Naive thymus-derived CD4-positive, alpha-beta T cell (primary cell): ENCODE measurements around the gene GRIK2. TPM values are rescaled to one million over a fixed set of nuclear protein-coding genes. Genes with fewer than 3 reads are reported as not detected.

Experiments used
- ATAC-seq: fragments of 150-1000 bp; cut with Tn5 transposase; 2 replicates; pipeline ENCODE4 v1.10.0; 2021; ENCODE audit warnings: mild to moderate bottlenecking, moderate library complexity
- CTCF ChIA-PET: fragments of 350-600 bp; sonication (Branson Sonifier 250); formaldehyde crosslinking; loops from one replicate; lab custom pipeline; 2021; ENCODE audit warnings: antibody characterized with exemption; lab: Charles Lee
- POLR2A ChIA-PET: fragments of 350-600 bp; sonication (Branson Sonifier 250); formaldehyde crosslinking; loops from one replicate; lab custom pipeline; 2021; ENCODE audit warnings: antibody characterized with exemption, inconsistent platforms; lab: Charles Lee
- DNase-seq, 9 donors: peaks; one replicate each; pipeline versions ENCODE4 v3.0.0 to v3.0.0-alpha.2; 2020 to 2022; ENCODE audit warnings: mixed read lengths in 1 of 9
- H3K27ac ChIP-seq: one replicate; pipeline ENCODE4 v1.7.0; 2013; ENCODE audit warnings: mild to moderate bottlenecking, low read depth, low read length, moderate library complexity
- H3K27me3 ChIP-seq, 2 donors: one replicate each; pipeline ENCODE4 v1.7.0; 2013; ENCODE audit warnings: low read length in 2 of 2, mild to moderate bottlenecking in 2 of 2, moderate library complexity in 2 of 2; ENCODE audit not compliant: control insufficient read depth in 2 of 2, insufficient read depth in 2 of 2
- H3K36me3 ChIP-seq, 3 experiments: 1 replicate in 2 of 3; 2 replicates in 1 of 3; pipeline ENCODE4 v1.7.0; 2013; ENCODE audit warnings: low read length in 3 of 3, mild to moderate bottlenecking in 3 of 3, moderate library complexity in 1 of 3; ENCODE audit not compliant: insufficient read depth in 3 of 3, control insufficient read depth in 2 of 3
- H3K4me1 ChIP-seq, 2 donors: one replicate each; pipeline ENCODE4 v1.7.0; 2013; ENCODE audit warnings: low read length in 2 of 2, mild to moderate bottlenecking in 2 of 2, moderate library complexity in 1 of 2; ENCODE audit not compliant: control insufficient read depth in 2 of 2, insufficient read depth in 2 of 2
- H3K4me3 ChIP-seq: 2 replicates; pipeline ENCODE4 v1.7.0; 2013; ENCODE audit warnings: mild to moderate bottlenecking, low read length
- H3K9me3 ChIP-seq, 3 experiments: 1 replicate in 2 of 3; 2 replicates in 1 of 3; pipeline ENCODE4 v1.7.0; 2013; ENCODE audit warnings: low read length in 3 of 3; ENCODE audit not compliant: control insufficient read depth in 2 of 3
- H3K27ac Mint-ChIP-seq, 9 donors: one replicate each; pipeline ENCODE4 v1.8.0; 2020 to 2022; ENCODE audit warnings: mixed read lengths in 9 of 9, mild to moderate bottlenecking in 8 of 9, moderate library complexity in 5 of 9, inconsistent platforms in 2 of 9
- H3K27me3 Mint-ChIP-seq, 5 donors: one replicate each; pipeline ENCODE4 v1.8.0; 2021 to 2022; ENCODE audit warnings: mixed read lengths in 5 of 5, mild to moderate bottlenecking in 1 of 5
- H3K36me3 Mint-ChIP-seq, 5 donors: one replicate each; pipeline ENCODE4 v1.8.0; 2020 to 2022; ENCODE audit warnings: mixed read lengths in 5 of 5, mild to moderate bottlenecking in 3 of 5, inconsistent platforms in 1 of 5
- H3K4me1 Mint-ChIP-seq, 7 donors: one replicate each; pipeline ENCODE4 v1.8.0; 2020 to 2022; ENCODE audit warnings: mixed read lengths in 7 of 7, mild to moderate bottlenecking in 3 of 7, inconsistent platforms in 1 of 7
- H3K4me3 Mint-ChIP-seq, 10 donors: one replicate each; pipeline ENCODE4 v1.8.0; 2020 to 2022; ENCODE audit warnings: mild to moderate bottlenecking in 10 of 10, mixed read lengths in 10 of 10, moderate library complexity in 6 of 10, inconsistent platforms in 2 of 10
- H3K9me3 Mint-ChIP-seq, 11 donors: one replicate each; pipeline ENCODE4 v1.8.0; 2020 to 2022; ENCODE audit warnings: mixed read lengths in 11 of 11, mild to moderate bottlenecking in 4 of 11, inconsistent platforms in 1 of 11, moderate library complexity in 1 of 11
- intact Hi-C, 2 donors: fragments of 100-400 bp; cut with micrococcal nuclease; formaldehyde crosslinking; loops; one replicate each; pipeline ENCODE4 v1.15.1; 2023
- polyA plus RNA-seq, 2 donors: library from polyadenylated mRNA; unstranded; fragments of 300-500 nt; fragmentation: Illumina TruSeq; gene quantifications; one replicate each; pipeline ENCODE4 v1.2.3, GENCODE V29; 2021
- total RNA-seq, 6 experiments: library from RNA in 5 of 6; stranded (reverse) in 5 of 6; gene quantifications; 1 replicate in 5 of 6; 2 replicates in 1 of 6; pipeline ENCODE4 v1.2.3 and lab custom pipeline; 2021 to 2026

The GRIK2 gene
- total and polyA plus RNA-seq, 7 experiments from 2014 or later, result 0.16 to 0.22 TPM; not detected in 5

DNA sequence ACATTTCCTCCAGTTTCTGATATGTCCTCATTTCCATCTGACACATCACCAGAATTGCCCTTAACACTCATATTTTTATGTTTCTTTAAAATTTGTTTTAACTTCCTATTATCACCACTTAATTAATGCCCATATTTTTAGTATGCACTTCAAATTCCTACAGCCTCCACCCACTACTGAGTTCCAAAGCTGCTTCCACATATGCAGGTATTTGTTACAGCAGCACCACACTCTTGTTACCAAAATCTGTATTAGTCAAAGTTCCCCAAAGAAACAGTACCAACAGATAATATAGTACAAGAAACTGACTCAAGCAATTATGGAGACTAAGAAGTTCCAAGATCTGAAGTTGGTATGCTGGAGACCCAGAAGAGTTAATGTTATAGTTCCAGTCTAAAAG, 340.4 kb downstream of the GRIK2 start:
- H3K27ac Mint-ChIP-seq, result no peak overlapping the region

DNA sequence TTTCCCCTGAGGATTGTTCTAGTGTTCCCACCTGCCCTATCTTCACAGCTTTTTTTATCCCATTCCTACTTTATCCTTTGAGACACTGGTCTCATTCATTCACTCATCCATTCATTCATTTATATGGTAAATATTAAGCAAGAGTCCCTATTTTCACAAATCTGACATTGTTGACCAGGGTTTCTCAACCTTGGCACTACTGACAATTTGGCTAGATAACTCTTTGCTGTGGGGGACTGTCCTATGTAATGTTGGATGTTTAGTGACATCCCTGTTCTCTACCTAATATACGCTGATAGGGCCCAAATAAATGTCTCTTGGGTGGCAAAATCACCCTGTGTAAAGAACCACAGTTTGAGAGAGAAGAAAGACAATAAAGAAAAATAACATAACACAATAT, 345.0 kb downstream of the GRIK2 start:
- H3K27ac Mint-ChIP-seq, result no peak overlapping the region
- DNase-seq (no peak), ATAC-seq (no peak)
- H3K9me3 Mint-ChIP-seq, result peaks cover 0 to 26% (median 5%) of the 10 kb centered on the region in 11 donors
- no peaks in the 10 kb centered on the region for H3K4me1 ChIP-seq
- CTCF ChIA-PET, result no interaction called here
- no peaks in the 10 kb centered on the region for H3K27me3 ChIP-seq
- no peak overlapping the region for H3K4me3 Mint-ChIP-seq
- H3K4me1 Mint-ChIP-seq, result peaks cover 0 to 1% (median 0%) of the 10 kb centered on the region in 7 donors
- H3K27me3 Mint-ChIP-seq, result no peaks in the 10 kb centered on the region
- H3K27ac ChIP-seq, result no peak overlapping the region
- intact Hi-C loops, result no loop called here
- H3K4me3 ChIP-seq, result no peak overlapping the region
- H3K36me3 Mint-ChIP-seq, result no peaks in the 10 kb centered on the region
- H3K9me3 ChIP-seq, result no peaks in the 10 kb centered on the region
- POLR2A ChIA-PET, result no interaction called here
- no peaks in the 10 kb centered on the region for H3K36me3 ChIP-seq

More for the DNA sequence above, 340.4 kb downstream of the GRIK2 start:
- Histone ChIP-seq H3K9me3 (no peaks in the 10 kb centered on the region), H3K4me1 (no peaks in the 10 kb centered on the region), H3K27ac (no peak overlapping the region), H3K27me3 (no peaks in the 10 kb centered on the region), H3K4me3 (no peak overlapping the region), H3K36me3 (no peaks in the 10 kb centered on the region)
- H3K36me3 Mint-ChIP-seq, result no peaks in the 10 kb centered on the region
- no peaks in the 10 kb centered on the region for H3K27me3 Mint-ChIP-seq
- ChIA-PET CTCF (no interaction called here), POLR2A (no interaction called here)
- intact Hi-C loops, result no loop called here
- ATAC-seq (no peak), DNase-seq (no peak)
- peaks cover 0 to 36% (median 5%) of the 10 kb centered on the region in 11 donors for H3K9me3 Mint-ChIP-seq
- H3K4me1 Mint-ChIP-seq, result peaks cover 0 to 5% (median 0%) of the 10 kb centered on the region in 7 donors
- H3K4me3 Mint-ChIP-seq, result no peak overlapping the region

DNA sequence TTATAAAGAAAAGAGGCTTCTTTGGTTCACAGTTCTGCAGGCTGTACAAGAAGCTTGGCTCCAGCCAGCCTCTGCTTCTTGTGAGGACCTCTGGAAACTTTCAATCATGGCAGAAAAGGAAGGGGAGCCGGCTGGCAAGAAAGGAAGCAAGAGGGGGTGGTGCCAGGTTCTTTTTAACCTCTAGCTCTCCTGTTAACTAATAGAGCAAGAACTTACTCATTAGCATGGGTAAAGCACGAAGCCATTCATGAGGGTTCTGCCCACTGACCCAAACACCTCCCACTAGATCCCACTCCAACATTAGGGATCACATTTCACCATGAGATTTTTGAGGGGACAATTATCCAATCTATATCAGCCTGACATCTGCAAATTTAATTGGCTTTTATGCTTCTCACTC, 347.1 kb downstream of the GRIK2 start:
- peaks cover 0 to 1% (median 0%) of the 10 kb centered on the region in 7 donors for H3K4me1 Mint-ChIP-seq
- H3K36me3 ChIP-seq, result no peaks in the 10 kb centered on the region
- DNase-seq, result no peak
- no peaks in the 10 kb centered on the region for H3K27me3 Mint-ChIP-seq
- intact Hi-C loops, result no loop called here
- H3K9me3 Mint-ChIP-seq, result peaks cover 0 to 13% (median 3%) of the 10 kb centered on the region in 11 donors
- H3K27ac Mint-ChIP-seq, result no peak overlapping the region
- H3K27me3 ChIP-seq, result no peaks in the 10 kb centered on the region
- H3K4me1 ChIP-seq, result no peaks in the 10 kb centered on the region
- POLR2A ChIA-PET, result no interaction called here
- H3K9me3 ChIP-seq, result no peaks in the 10 kb centered on the region
- no peak overlapping the region for H3K4me3 ChIP-seq
- H3K27ac ChIP-seq, result no peak overlapping the region
- ATAC-seq, result no peak
- H3K36me3 Mint-ChIP-seq, result no peaks in the 10 kb centered on the region
- CTCF ChIA-PET, result no interaction called here
- H3K4me3 Mint-ChIP-seq, result no peak overlapping the region

DNA sequence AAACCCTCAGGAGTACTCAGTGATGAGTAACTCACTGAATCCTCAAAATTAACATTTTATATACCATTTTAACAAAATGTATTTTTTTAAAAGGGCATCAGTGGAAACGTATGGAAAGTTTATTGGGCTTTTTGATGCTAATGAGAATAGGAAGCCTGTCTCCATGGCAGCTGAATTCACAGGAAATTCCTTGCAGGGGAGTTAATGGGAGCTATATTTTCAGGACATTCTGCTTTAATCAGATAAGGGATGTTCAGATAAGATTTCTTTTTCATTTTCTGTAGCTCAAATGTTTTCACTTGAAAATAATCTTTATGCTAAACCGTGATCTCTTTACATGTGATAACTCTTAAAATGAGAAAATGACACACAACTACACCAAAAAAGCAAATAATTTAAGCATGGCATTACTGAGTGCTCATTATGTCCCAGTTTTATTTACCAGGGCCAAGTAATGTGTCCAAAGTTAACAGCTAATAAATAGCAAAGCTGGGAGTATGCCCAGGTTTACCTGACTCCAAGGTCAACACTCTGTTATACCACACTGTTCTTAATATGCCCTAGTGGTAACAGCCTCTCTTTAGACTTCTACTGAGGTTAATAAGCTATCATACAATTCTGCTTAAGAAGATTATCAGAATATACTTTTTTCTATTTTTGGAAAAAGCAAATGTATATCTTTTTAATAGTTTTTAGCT, 348.1 kb downstream of the GRIK2 start:
- Histone ChIP-seq H3K27ac (no peak overlapping the region), H3K36me3 (no peaks in the 10 kb centered on the region), H3K9me3 (no peaks in the 10 kb centered on the region), H3K27me3 (no peaks in the 10 kb centered on the region), H3K4me1 (no peaks in the 10 kb centered on the region), H3K4me3 (no peak overlapping the region)
- Mint-ChIP-seq H3K27me3 (no peaks in the 10 kb centered on the region), H3K36me3 (no peaks in the 10 kb centered on the region), H3K27ac (no peak overlapping the region), H3K4me3 (no peak overlapping the region), H3K4me1 (peaks cover 0 to 1% (median 0%) of the 10 kb centered on the region in 7 donors), H3K9me3 (peaks cover 0 to 15% (median 3%) of the 10 kb centered on the region in 11 donors)
- ChIA-PET CTCF (no interaction called here), POLR2A (no interaction called here)
- intact Hi-C loops, result no loop called here
- DNase-seq (no peak), ATAC-seq (no peak)

DNA sequence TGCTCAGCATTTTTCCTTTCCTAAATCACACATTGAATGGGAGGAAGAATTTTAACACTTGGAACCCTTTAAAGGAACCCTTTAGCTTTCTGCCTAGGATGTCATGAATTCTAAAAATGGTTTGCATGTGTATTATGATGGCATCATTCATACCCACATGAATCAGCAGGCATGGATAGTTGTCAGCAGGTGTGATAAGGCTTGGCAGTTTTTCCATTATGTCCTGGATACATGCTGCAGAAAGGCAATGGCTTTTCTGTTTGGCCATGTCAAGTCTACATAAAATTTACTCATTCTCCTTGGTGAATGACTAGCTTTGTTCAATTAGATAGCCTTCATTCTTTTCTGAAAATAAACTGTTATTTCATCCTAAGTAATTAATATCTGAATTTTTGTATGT, 353.7 kb downstream of the GRIK2 start:
- no peaks in the 10 kb centered on the region for H3K4me1 Mint-ChIP-seq
- ATAC-seq (no peak), DNase-seq (no peak)
- peaks cover 0 to 8% (median 0%) of the 10 kb centered on the region in 11 donors for H3K9me3 Mint-ChIP-seq
- Histone ChIP-seq H3K36me3 (no peaks in the 10 kb centered on the region), H3K27ac (no peak overlapping the region), H3K27me3 (no peaks in the 10 kb centered on the region), H3K4me3 (no peak overlapping the region), H3K4me1 (no peaks in the 10 kb centered on the region), H3K9me3 (no peaks in the 10 kb centered on the region)
- ChIA-PET CTCF (no interaction called here), POLR2A (no interaction called here)
- no peaks in the 10 kb centered on the region for H3K27me3 Mint-ChIP-seq
- intact Hi-C loops, result no loop called here
- H3K4me3 Mint-ChIP-seq, result no peak overlapping the region
- H3K36me3 Mint-ChIP-seq, result no peaks in the 10 kb centered on the region
- no peak overlapping the region for H3K27ac Mint-ChIP-seq

DNA sequence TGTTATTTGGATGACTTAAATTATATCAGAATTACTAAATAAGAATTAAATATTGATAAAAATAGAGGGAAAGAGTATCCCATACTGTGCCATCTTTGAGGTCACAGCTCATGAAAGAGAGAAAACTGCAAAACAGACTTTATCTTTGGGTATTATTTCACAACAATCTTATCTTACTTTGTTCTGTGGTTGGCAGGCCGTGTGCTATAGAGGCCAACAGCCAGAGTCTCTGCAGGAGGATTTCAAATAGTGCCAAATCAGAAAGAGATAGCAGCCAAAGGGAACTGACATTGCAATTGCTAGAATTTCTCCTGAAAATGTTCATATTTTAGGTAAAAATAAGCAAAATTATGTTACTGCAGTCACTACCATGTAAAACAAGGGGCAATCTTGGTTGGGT, 354.2 kb downstream of the GRIK2 start:
- ChIA-PET POLR2A (no interaction called here), CTCF (no interaction called here)
- Mint-ChIP-seq H3K4me1 (no peaks in the 10 kb centered on the region), H3K4me3 (no peak overlapping the region), H3K36me3 (no peaks in the 10 kb centered on the region), H3K9me3 (peaks cover 0 to 8% (median 0%) of the 10 kb centered on the region in 11 donors), H3K27ac (no peak overlapping the region), H3K27me3 (no peaks in the 10 kb centered on the region)
- Histone ChIP-seq H3K36me3 (no peaks in the 10 kb centered on the region), H3K4me1 (no peaks in the 10 kb centered on the region), H3K27me3 (no peaks in the 10 kb centered on the region), H3K4me3 (no peak overlapping the region), H3K9me3 (no peaks in the 10 kb centered on the region), H3K27ac (no peak overlapping the region)
- DNase-seq, result no peak
- intact Hi-C loops, result no loop called here
- peak; percentile 32 for ATAC-seq

DNA sequence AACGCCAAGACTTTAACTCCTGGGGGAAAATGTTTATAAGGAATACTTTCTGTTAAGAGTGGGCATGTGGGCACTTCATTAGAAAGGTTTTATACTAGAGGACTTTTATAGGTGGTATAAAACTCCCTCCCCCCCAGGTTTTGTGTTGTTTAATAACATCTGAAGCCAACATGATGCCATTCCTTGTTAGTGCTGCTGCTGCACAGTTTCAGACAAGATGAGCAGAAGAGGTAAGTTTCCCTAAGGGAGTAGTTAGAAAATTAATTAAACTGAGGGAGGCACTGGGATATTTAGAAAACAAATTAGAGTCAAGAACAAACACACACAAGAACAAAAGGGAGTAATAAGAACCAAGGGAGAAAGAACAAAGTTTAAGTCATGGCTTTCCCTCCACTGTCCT, 362.4 kb downstream of the GRIK2 start:
- Mint-ChIP-seq H3K9me3 (peaks cover 0 to 5% (median 0%) of the 10 kb centered on the region in 11 donors), H3K27ac (no peak overlapping the region), H3K4me3 (no peak overlapping the region), H3K36me3 (no peaks in the 10 kb centered on the region), H3K27me3 (no peaks in the 10 kb centered on the region), H3K4me1 (no peaks in the 10 kb centered on the region)
- DNase-seq, result no peak
- Histone ChIP-seq H3K27ac (no peak overlapping the region), H3K9me3 (no peaks in the 10 kb centered on the region), H3K4me3 (no peak overlapping the region), H3K27me3 (no peaks in the 10 kb centered on the region), H3K36me3 (no peaks in the 10 kb centered on the region), H3K4me1 (no peaks in the 10 kb centered on the region)
- ATAC-seq, result no peak
- CTCF ChIA-PET, result no interaction called here
- intact Hi-C loops, result no loop called here
- POLR2A ChIA-PET, result no interaction called here
